IPS-11a (cell line): ENCODE data around the gene CNTNAP2.
"Not testable (repeated sequence)": the region's sequence is repeated elsewhere in the genome, so short reads cannot be mapped to it uniquely, and the experiment has no call there.

Source experiments
- H3K4me3 ChIP-seq: one replicate; pipeline ENCODE4 v1.5.1; 2013; ENCODE audit warnings: low read depth, low read length, control low read depth

Gene CNTNAP2

DNA sequence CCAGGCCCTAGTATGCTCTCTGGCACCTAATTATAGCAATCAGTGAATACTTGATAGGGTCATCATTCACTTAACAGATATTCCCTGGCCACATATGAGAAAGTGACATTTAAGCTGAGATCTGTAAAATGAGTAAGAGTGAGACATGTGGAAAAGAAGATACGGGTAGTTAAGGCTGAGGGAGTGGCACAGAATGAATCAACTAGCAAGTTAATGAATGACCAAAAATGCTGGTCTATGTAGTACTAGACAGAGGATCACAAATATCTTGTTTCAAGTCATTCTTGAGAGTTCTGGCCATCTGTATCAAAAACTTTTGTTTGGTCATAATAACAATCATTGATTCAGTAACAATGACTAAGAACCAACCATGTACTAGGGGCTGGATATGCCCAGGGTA, 954.9 kb downstream of the CNTNAP2 start:
- H3K4me3 ChIP-seq = no peak overlapping the region

DNA sequence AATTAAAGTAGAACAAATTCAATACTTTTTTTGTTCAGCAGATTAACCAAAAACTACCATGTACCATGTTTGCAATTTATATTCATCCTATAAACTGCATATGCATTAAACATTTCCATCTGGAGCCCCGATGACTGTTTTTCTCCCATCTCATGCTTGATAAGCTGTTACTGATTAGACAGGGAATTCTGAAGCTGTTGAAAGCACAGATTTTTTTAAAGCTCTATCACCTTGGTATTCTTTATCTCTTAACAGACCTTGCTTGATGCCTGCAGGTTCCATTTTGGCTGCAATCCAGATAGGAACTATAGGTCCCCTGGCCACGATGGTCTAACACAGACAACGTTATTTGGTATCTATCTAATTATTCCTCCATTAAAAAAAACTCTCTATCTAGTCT, 961.7 kb downstream of the CNTNAP2 start:
- H3K4me3 ChIP-seq = no peak overlapping the region

DNA sequence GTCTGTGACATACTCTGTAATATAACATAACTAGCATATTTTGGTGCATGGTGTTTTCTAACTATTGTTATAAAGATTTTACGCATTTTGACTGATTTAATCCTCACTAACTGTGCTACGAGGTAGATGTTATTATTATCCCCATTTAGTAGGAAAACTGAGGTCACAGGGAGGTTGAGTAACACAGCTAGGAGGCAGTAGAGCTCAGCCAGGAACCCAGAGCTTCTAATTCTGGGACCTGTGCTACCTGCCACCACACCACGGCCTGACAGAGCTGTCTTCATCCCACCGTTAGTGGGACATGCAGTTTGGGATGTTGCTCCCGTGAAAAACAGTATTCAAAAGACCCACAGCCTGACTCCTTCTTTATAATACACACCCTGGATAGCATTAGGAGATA, 962.5 kb downstream of the CNTNAP2 start:
- no peak overlapping the region for H3K4me3 ChIP-seq

DNA sequence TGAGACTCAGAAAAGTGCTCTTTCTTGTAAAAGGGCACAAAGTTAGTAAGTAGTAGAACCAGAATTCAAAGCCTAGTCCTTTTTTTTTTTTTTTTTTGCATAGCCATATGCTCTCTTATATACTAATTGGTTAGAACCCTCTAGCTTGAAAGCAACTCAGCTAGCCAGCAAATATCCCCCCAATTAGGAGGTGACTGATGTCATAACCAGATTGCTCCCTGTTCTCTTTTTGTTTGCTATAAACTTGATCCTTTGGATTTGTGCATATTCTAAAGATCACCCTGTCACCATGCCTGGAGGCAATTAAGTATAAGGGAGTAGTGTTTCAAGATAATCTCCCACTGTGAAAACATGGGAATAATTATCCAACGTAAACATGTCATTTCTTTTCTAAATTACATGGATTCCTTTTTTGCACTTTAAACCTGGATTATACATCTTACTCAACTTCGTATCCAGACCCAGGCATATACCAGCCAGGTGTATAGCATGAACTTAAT, 963.4 kb downstream of the CNTNAP2 start:
- H3K4me3 ChIP-seq = no peak overlapping the region

DNA sequence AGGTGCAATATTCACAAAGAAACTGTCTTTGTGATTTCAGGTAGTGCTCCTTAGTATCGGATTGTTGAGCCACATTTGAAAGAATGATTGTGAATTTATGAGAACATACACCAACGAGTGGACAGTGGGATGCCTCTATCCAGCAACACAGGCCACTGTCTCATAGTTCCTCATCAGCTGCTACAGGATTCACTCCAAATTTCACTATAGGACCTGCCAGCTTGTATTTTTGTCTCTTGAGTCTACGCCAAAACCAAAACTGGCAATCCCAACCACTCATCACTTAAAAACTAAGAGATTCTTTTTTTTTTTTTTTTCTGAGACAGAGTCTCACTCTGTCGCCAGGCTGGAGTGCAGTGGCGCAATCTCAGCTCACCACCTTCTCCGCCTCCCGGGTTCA, 964.5 kb downstream of the CNTNAP2 start:
- H3K4me3 ChIP-seq = no peak overlapping the region

DNA sequence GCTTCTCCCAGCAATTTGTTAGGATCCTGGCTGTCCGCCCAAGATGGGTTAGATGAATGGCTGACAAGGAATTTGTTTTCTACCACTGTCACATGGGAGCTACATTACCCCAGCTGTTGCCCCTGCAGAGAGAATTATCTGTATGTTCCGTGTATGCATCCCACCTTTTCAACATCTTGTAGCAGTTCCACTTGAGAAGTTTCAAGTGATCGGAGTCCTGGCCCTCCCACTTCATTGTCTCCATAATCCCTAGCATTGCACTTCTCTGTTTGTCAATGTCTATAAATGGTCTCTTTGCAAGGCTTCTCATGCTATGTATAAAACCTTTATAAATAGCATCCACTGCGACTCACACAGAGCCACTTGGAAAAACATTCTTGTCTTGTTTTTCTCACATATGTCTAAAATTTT, 972.5 kb downstream of the CNTNAP2 start:
- no peak overlapping the region for H3K4me3 ChIP-seq

DNA sequence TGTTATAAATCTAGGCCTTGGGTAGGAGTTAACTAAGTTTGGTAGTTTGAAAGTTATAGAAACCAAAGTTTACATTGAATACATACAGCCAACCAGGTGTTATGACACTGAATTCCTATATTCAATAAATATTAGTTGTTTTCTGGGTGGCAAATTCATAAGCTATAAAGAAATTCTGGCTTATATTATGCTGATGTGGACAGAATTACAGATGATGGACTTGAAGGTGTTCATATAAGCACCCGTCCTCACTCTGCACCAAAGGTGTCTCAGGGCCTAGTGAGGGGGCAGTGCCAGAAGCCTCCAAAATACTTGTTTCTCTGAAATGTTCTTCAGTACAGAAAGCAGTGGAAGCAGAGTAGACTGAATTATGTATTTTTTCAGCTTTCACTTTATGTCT, 973.0 kb downstream of the CNTNAP2 start:
- H3K4me3 ChIP-seq = no peak overlapping the region

DNA sequence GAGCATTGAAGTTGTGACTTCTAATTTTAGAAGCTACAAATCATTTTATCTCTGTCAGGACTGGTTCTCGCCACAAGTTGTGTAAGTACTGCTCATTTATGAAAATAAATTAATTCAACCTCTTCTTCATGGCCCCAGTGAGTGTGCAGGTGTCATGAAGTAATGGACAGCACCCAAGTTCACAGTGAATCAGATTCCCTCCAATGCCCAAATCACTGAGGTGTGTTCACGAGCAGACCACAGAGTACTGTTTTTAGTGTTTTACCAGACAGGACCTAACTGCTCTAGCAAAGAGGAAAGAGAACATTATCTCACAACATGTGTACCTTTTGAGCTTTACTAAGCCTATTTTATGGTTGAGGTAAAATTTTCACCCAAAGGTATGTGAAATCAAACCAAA, 980.0 kb downstream of the CNTNAP2 start:
- H3K4me3 ChIP-seq = no peak overlapping the region

DNA sequence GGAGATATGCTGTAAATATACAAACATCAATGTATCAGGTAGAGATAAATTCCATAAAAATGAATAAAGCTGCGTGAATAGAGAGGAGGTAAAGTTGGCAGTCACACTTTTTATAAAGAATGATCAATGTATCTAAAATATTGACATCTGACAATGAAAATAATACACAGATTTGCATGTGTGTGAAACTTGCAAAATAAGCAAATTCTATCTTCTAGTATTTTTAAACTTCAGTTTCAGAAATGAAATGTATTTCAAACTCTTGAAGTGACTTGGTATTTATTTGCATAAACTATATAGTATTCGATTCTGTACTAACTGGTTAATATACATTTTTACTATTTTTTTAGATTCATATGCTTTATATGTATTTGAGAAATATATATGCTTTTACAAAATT, 986.6 kb downstream of the CNTNAP2 start:
- no peak overlapping the region for H3K4me3 ChIP-seq

DNA sequence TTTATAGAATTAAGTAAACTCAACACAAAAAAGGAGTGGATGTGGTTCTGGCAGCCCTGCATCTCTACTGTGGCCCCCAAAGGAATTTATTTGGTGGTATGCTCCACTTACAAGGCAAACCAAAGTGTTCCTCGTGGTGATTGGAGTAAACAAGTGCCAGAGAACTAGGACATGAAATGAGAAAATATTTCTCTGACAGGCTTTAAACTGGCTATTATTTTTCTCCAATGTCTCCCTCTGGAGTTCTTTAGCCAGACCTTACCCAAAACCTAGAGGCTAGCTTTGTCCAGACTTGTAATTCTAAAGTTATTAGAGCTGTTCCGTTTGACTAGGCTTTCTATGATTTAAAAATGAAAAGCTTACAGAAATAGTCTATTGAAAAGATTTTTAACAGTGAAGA, 990.1 kb downstream of the CNTNAP2 start:
- no peak overlapping the region for H3K4me3 ChIP-seq

DNA sequence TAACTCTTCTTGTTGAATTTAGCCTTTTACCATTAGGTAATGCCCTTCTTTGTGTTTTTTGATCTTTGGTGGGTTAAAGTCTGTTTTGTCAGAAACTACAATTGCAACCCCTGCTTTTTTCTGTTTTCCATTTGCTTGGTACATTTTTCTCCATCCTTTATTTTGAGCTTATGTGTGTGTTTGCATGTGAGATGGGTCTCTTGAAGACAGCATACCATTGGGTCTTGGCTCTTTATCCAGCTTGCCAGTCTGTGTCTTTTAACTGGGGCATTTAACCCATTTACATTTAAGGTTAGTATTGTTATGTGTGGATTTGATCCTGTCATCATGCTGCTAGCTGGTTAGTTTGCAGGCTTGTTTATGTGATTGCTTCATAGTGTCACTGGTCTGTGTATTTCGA, 997.9 kb downstream of the CNTNAP2 start:
- not testable (repeated sequence) for H3K4me3 ChIP-seq

DNA sequence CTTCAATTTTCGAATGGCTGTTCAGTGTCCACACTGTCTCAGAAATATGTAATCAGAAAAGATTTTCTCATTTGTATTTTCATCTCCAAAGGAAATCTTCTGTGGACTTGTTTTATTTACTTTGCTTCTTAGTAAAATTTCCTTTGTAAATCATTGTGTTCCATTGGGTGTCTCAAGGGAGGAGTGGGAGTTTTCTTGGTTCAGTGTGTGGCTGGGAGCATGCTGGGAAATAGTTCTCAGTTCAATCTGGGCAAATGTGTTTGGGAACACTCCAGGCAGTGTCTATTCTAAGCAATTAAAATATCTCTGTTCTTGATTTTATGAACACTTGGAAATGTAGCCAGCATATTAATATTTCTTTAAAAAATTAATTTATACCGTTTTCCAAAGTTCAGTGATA, 1019.8 kb downstream of the CNTNAP2 start:
- no peak overlapping the region for H3K4me3 ChIP-seq

DNA sequence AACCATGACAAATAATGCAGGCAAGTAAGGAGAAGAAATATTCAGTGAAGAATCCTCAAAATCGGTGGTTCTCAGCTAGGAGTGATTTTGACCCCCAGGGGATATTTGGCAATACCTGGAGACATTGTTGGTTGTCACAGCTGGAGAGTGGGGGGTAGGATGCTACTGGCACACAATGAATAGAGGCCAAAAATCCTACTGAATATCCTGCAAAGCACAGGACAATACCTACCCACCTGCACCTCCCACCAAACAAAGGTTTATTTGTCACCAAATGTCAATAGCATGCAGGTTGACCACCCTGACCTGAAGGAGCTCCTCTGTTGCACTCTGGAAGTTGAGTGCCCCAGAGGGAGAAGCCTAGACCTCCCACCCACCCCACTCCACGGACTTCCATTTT, 1028.6 kb downstream of the CNTNAP2 start:
- no peak overlapping the region for H3K4me3 ChIP-seq

DNA sequence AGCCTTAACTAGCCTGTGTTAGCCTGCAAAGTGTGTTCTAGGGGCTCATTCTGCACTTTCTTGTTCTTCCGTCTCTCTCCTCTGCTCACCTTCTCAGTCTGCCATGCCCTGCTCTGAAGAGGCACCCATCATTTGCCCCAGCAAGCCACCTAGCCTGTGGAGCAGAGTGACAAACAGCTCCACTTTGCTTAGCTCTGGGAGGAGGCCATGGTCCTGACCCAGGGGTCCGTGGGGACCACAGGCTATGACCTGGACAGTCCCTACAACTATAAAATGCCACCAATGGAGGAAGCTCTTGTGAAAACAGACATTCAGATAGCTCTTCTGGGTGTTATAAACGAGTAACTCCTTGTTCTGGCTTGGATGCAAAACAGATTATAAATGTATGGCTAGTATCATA, 1029.6 kb downstream of the CNTNAP2 start:
- no peak overlapping the region for H3K4me3 ChIP-seq

DNA sequence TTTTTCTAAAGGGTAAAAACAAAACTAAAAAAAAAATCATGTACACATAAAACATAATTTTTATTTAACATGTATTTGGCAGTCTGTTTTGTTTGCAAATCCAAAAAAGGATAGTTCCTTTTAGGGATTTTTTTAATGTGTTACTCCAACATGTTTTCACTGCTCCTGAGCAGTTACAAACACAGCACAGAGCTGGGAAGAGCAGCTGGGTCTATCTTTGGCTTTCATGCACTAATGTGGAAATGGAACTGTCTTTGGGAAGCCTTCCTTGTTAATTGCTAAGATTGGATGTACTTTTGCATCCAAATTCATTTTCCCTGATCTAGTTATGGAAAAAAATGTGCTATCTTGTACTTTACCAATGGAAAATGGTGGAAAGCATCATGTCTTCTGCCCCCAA, 1035.1 kb downstream of the CNTNAP2 start:
- H3K4me3 ChIP-seq = no peak overlapping the region

DNA sequence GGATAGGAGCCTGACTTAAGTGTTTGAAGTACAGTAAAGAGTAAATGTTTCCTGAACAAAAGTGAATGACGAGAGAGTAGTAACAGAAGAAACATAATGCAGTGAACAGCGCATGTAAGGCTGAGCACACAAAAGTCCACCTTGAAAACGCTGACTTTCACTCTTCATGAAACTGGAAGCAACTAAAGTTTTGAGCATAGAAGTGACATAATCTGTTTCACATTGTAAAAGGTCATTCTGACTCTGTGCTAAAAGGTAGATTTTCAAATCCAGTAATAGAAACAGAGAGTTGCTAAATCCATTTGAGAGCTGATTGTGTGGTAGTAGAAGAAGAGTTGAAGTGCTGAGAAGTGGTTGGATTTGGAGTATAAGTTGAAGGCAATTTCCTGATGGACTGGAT, 1037.0 kb downstream of the CNTNAP2 start:
- H3K4me3 ChIP-seq = no peak overlapping the region

DNA sequence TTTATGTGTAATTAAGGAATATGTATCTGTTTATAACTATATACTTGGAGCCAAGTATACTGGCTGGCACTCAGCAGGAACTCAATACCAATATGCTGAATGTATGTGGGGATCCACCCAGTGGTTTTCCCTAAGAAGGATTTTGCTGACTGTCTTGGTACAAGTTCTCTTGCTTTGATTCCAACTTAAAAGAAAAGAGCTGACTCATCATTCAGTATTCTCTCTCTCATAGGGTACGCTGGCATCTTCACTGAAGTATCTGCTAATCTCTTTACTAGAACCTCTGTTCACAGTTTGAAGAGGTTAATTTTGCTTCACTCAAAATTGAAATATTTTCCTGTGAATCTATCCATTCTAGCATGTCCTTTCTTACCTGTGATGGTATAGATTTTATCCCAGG, 1044.8 kb downstream of the CNTNAP2 start:
- H3K4me3 ChIP-seq = no peak overlapping the region

DNA sequence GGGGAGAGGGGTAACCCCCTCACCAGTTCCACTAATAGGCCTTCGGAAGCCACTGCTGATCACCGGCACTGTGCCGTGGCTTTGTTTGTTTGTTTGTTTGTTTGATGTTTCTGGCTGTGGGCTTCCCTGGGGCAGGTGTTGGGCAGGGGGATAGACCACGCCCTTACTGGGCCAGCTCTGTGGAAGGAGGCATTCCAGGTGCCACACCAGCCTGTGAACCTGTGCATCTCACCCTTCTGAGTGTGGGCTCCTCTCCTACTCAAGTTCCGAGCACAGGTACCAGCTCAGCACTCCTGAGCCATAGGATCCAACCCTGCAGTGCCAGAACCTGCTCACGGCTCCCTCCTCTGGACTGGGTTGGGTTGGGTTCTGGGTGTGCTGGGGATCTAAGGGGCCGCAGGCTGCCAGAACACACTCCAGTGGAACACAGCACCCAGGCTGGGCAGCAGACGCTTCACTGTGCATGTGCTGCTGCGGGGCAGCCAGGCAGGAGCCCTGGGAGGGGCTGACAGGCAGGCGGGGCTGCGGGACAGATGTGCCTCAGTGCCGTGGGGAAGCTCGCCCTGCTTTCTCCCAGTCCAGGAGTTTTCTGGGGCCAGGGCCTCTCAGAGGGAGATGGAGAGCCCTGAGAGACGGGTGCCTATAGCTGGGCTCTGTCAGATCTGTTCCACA, 1053.9 kb downstream of the CNTNAP2 start:
- no peak overlapping the region for H3K4me3 ChIP-seq

DNA sequence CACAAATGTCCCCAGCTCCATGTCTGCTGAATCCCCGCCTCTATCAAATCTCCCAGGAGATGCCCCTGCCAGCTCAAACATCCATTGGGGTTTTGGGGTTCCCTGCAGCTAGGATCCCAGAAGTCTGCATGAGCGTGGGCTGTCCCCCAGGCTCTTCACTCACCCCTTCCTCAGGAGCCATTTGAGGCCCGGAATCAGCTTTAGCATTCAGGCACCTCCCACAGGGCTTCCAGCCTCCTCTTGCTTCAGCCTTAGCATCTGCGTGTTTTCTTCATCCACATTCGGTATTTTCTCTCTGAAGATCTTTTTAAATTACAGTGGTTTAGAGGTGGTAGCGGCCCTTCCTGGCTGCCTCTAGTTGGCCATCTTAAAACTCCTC, 1054.4 kb downstream of the CNTNAP2 start:
- no peak overlapping the region for H3K4me3 ChIP-seq

DNA sequence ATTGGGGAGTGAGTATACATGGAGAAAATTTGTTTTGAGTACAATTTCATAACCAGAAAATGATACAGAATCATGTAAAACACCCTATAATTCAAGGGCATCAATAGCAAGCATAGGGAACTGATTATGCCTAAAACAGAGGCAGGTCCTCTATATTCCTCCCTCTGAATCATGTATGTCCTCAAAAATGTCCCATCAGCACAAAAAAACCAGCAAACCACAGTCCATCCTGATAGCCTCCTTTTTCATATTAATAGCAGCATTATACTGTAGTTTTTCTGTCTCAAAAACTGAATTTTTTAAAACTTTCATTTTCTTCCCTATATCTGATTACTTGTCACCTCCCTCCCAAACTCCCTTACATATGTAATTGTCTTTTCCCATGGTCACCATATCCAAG, 1057.3 kb downstream of the CNTNAP2 start:
- no peak overlapping the region for H3K4me3 ChIP-seq

DNA sequence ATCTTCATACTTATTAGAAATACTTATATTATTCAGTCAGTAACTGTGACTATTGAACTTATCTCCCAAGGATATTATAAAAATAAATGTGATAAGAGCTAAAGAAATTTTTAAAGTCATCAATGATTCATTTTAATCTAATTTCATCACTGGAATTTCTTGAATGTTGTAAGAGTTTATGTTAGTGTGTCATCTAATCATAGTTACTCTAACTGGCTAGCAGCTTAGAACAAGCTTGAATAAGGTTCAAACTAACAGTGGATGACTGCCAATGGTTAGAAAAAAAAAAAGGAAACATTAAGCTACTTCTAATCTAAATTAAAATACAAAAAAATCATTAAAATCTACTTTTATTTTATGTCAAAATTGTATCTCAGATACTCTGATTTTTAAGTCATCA, 1066.3 kb downstream of the CNTNAP2 start:
- no peak overlapping the region for H3K4me3 ChIP-seq

DNA sequence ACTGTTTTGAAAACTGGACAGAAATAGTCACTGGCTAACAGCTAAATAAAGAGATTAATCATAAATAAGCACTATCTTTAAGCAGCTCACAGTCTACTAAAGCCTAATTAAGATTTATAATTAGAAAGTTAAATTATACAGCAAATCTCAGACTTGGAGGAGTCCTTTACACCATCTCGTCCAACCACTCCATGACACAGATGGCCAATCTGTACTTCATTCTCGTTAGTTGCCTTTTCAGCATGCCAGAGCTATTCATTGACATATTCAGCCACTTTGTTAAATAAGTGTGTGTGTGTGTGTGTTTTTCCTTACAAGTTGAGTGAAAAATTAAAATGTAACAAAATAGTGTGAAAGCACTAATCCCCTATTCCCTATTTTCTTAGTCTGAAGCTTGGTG, 1066.7 kb downstream of the CNTNAP2 start:
- H3K4me3 ChIP-seq = no peak overlapping the region

DNA sequence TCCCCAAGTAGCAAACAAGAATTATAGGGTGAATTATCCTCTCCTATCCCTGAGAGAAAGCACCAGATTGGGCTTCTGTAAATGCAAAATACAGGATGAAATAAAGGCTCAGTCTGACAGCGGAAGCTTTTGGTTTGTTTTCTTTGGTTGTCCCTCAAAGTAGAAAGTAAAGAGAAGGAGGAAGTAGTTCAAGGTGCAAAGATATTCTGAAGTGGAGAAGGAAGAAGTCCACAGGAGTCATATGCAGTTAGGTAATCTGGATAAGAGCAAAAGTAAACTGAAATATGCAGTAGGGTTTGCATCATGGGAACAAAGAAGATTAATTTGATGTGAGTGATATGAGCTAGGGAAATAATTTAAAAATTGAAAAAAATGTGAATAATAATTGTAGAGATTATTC, 1071.9 kb downstream of the CNTNAP2 start:
- no peak overlapping the region for H3K4me3 ChIP-seq
